ENCODE data around the gene MBTPS2. TPM values are rescaled to one million over a fixed set of nuclear protein-coding genes. Genes with fewer than 3 reads are reported as not detected.
"Not testable (repeated sequence)": the region's sequence is repeated elsewhere in the genome, so short reads cannot be mapped to it uniquely, and the experiment has no call there.

MBTPS2 gene
- total RNA-seq, 2 experiments from 2014 or later: 8.3 to 8.4 TPM

GRCh38 chrX:21874182-21874581 is 34.8 kb downstream of the MBTPS2 start:
- DNase-seq, H3K27ac Mint-ChIP-seq: not testable (repeated sequence)

GRCh38 chrX:21875013-21875412 is 35.6 kb downstream of the MBTPS2 start:
- peaks cover 2% of the 10 kb centered on the region for H3K36me3 Mint-ChIP-seq (ENCODE audit: low read depth)
- ChIA-PET CTCF (interaction anchor here (0.6 kb wide), 1 partner anchor 17 kb away, joined by 3 read pairs; no protein-coding TSS in a partner anchor), POLR2A (no interaction called here)
- H3K27me3 Mint-ChIP-seq: no peaks in the 10 kb centered on the region
- DNase-seq: no peak
- no peak overlapping the region for H3K4me3 Mint-ChIP-seq
- no peaks in the 10 kb centered on the region for H3K9me3 Mint-ChIP-seq
- H3K27ac Mint-ChIP-seq: no peak overlapping the region
- H3K4me1 Mint-ChIP-seq: no peaks in the 10 kb centered on the region

More at GRCh38 chrX:21874182-21874581, 34.8 kb downstream of the MBTPS2 start:
- CTCF ChIA-PET; H3K36me3 Mint-ChIP-seq (ENCODE audit: low read depth); H3K9me3 Mint-ChIP-seq; H3K4me1 Mint-ChIP-seq; POLR2A ChIA-PET; H3K4me3 Mint-ChIP-seq; H3K27me3 Mint-ChIP-seq: not testable (repeated sequence)

- no peaks in the 10 kb centered on the region for H3K9me3 Mint-ChIP-seq
- DNase-seq: no peak
- H3K4me3 Mint-ChIP-seq: no peak overlapping the region
- no peaks in the 10 kb centered on the region for H3K4me1 Mint-ChIP-seq
- H3K27ac Mint-ChIP-seq: no peak overlapping the region
- CTCF ChIA-PET: no interaction called here
- no peaks in the 10 kb centered on the region for H3K27me3 Mint-ChIP-seq
- peaks cover 17% of the 10 kb centered on the region for H3K36me3 Mint-ChIP-seq (ENCODE audit: low read depth)
- POLR2A ChIA-PET: no interaction called here
These were observed 42.6 kb downstream of the MBTPS2 start for GRCh38 chrX:21881881-21882574.

- Mint-ChIP-seq H3K4me1 (no peaks in the 10 kb centered on the region), H3K4me3 (no peak overlapping the region), H3K27me3 (no peaks in the 10 kb centered on the region), H3K9me3 (no peaks in the 10 kb centered on the region), H3K27ac (no peak overlapping the region), H3K36me3 (ENCODE audit: low read depth) (peaks cover 17% of the 10 kb centered on the region)
- ChIA-PET CTCF (no interaction called here), POLR2A (no interaction called here)
- DNase-seq: no peak
These were observed 43.8 kb downstream of the MBTPS2 start for GRCh38 chrX:21883258-21883657.

GRCh38 chrX:21885568-21885967 is 46.2 kb downstream of the MBTPS2 start:
- Mint-ChIP-seq H3K36me3 (ENCODE audit: low read depth) (peaks cover 15% of the 10 kb centered on the region), H3K9me3 (no peaks in the 10 kb centered on the region), H3K27me3 (no peaks in the 10 kb centered on the region), H3K4me3 (no peak overlapping the region), H3K4me1 (no peaks in the 10 kb centered on the region), H3K27ac (no peak overlapping the region)
- no peak for DNase-seq
- POLR2A ChIA-PET: no interaction called here
- CTCF ChIA-PET: no interaction called here

- H3K27ac Mint-ChIP-seq: no peak overlapping the region
- H3K4me1 Mint-ChIP-seq: no peaks in the 10 kb centered on the region
- ChIA-PET CTCF (no interaction called here), POLR2A (no interaction called here)
- H3K27me3 Mint-ChIP-seq: no peaks in the 10 kb centered on the region
- H3K4me3 Mint-ChIP-seq: no peak overlapping the region
- H3K9me3 Mint-ChIP-seq: no peaks in the 10 kb centered on the region
- H3K36me3 Mint-ChIP-seq (ENCODE audit: low read depth): no peaks in the 10 kb centered on the region
- DNase-seq: no peak
These were observed 65.9 kb downstream of the MBTPS2 start for GRCh38 chrX:21905313-21905712.

- H3K4me1 Mint-ChIP-seq: no peaks in the 10 kb centered on the region
- DNase-seq: no peak
- no peaks in the 10 kb centered on the region for H3K9me3 Mint-ChIP-seq
- no peaks in the 10 kb centered on the region for H3K27me3 Mint-ChIP-seq
- ChIA-PET POLR2A (no interaction called here), CTCF (no interaction called here)
- H3K4me3 Mint-ChIP-seq: no peak overlapping the region
- H3K27ac Mint-ChIP-seq: no peak overlapping the region
- no peaks in the 10 kb centered on the region for H3K36me3 Mint-ChIP-seq (ENCODE audit: low read depth)
These were observed 66.5 kb downstream of the MBTPS2 start for GRCh38 chrX:21905953-21906352.

GRCh38 chrX:21907260-21907659 is 67.8 kb downstream of the MBTPS2 start:
- H3K36me3 Mint-ChIP-seq (ENCODE audit: low read depth): no peaks in the 10 kb centered on the region
- H3K4me1 Mint-ChIP-seq: no peaks in the 10 kb centered on the region
- H3K9me3 Mint-ChIP-seq: no peaks in the 10 kb centered on the region
- no peak overlapping the region for H3K4me3 Mint-ChIP-seq
- CTCF ChIA-PET: no interaction called here
- H3K27me3 Mint-ChIP-seq: no peaks in the 10 kb centered on the region
- POLR2A ChIA-PET: no interaction called here
- no peak for DNase-seq
- no peak overlapping the region for H3K27ac Mint-ChIP-seq

GRCh38 chrX:21911481-21911880 is 72.1 kb downstream of the MBTPS2 start:
- H3K27ac Mint-ChIP-seq: no peak overlapping the region
- DNase-seq: no peak
- H3K27me3 Mint-ChIP-seq: no peaks in the 10 kb centered on the region
- no peak overlapping the region for H3K4me3 Mint-ChIP-seq
- no peaks in the 10 kb centered on the region for H3K4me1 Mint-ChIP-seq
- H3K36me3 Mint-ChIP-seq (ENCODE audit: low read depth): no peaks in the 10 kb centered on the region
- CTCF ChIA-PET: no interaction called here
- POLR2A ChIA-PET: no interaction called here
- H3K9me3 Mint-ChIP-seq: no peaks in the 10 kb centered on the region

- Mint-ChIP-seq H3K4me1 (no peaks in the 10 kb centered on the region), H3K36me3 (ENCODE audit: low read depth) (no peaks in the 10 kb centered on the region), H3K27me3 (no peaks in the 10 kb centered on the region), H3K9me3 (no peaks in the 10 kb centered on the region), H3K4me3 (no peak overlapping the region), H3K27ac (no peak overlapping the region)
- DNase-seq: no peak
- ChIA-PET CTCF (no interaction called here), POLR2A (no interaction called here)
These were observed 72.8 kb downstream of the MBTPS2 start for GRCh38 chrX:21912220-21912619.

- no peak for DNase-seq
- ChIA-PET CTCF (no interaction called here), POLR2A (no interaction called here)
- Mint-ChIP-seq H3K4me1 (no peaks in the 10 kb centered on the region), H3K4me3 (no peak overlapping the region), H3K27me3 (no peaks in the 10 kb centered on the region), H3K27ac (no peak overlapping the region), H3K9me3 (no peaks in the 10 kb centered on the region), H3K36me3 (ENCODE audit: low read depth) (no peaks in the 10 kb centered on the region)
These were observed 73.6 kb downstream of the MBTPS2 start for GRCh38 chrX:21912989-21913388.

- Mint-ChIP-seq H3K27ac (no peak overlapping the region), H3K4me3 (no peak overlapping the region)
- CTCF ChIA-PET: no interaction called here
These were observed 86.7 kb downstream of the MBTPS2 start for GRCh38 chrX:21926116-21926515.

GRCh38 chrX:21926527-21927278 is 87.3 kb downstream of the MBTPS2 start:
- Mint-ChIP-seq H3K27me3 (no peaks in the 10 kb centered on the region), H3K9me3 (peaks cover 2% of the 10 kb centered on the region), H3K36me3 (ENCODE audit: low read depth) (peaks cover 10% of the 10 kb centered on the region), H3K4me1 (peaks cover 23% of the 10 kb centered on the region), H3K4me3 (no peak overlapping the region), H3K27ac (no peak overlapping the region)
- no peak for DNase-seq
- ChIA-PET POLR2A (interaction anchor here (0.6 kb wide), 1 partner anchor 241 kb away, joined by 4 read pairs; no protein-coding TSS in a partner anchor), CTCF (interaction anchor here (0.6 kb wide), 1 partner anchor 12 kb away, joined by 3 read pairs; no protein-coding TSS in a partner anchor)

More at GRCh38 chrX:21926116-21926515, 86.7 kb downstream of the MBTPS2 start:
- Mint-ChIP-seq H3K36me3 (ENCODE audit: low read depth) (peaks cover 10% of the 10 kb centered on the region), H3K9me3 (peaks cover 2% of the 10 kb centered on the region), H3K27me3 (no peaks in the 10 kb centered on the region), H3K4me1 (peaks cover 23% of the 10 kb centered on the region)
- POLR2A ChIA-PET: no interaction called here
- no peak for DNase-seq

Measured in activated CD4-positive, alpha-beta T cell treated with anti-CD3 and anti-CD28 coated beads, Interleukin-2, amount 10 ng/mL, durations not matched to agents 7 days and 5 days (primary cell).